Body of pancreas (tissue), 4 donors: Measurements from ENCODE around the gene ADAMTSL1. TPM values are rescaled to one million over a fixed set of nuclear protein-coding genes. Genes with fewer than 3 reads are reported as not detected.

ENCODE experiments used
- ATAC-seq: fragments of 150-250 bp; one replicate; pipeline ENCODE4 v1.9.1; 2016
- DNase-seq, 4 donors: peaks; one replicate each; pipeline ENCODE4 v3.0.0-alpha.2; 2019
- H3K27ac ChIP-seq, 4 donors: fragments of 200-600 bp; sonication (generic); 1 replicate in 3 of 4; 2 replicates in 1 of 4; pipeline versions ENCODE4 v1.5.1 to v1.6.1; 2016 to 2019; ENCODE audit warnings: mild to moderate bottlenecking in 1 of 4, mixed read lengths in 1 of 4, moderate library complexity in 1 of 4
- H3K27me3 ChIP-seq, 2 donors: fragments of 200-600 bp; sonication (generic); one replicate each; pipeline ENCODE4 v1.6.0; 2016; ENCODE audit warnings: mild to moderate bottlenecking in 1 of 2
- H3K36me3 ChIP-seq, 2 donors: fragments of 200-600 bp; sonication (generic); replicated peaks in 1 of 2; 2 replicates each; pipeline ENCODE4 v1.5.1; 2016; ENCODE audit warnings: low read depth in 2 of 2; ENCODE audit not compliant: insufficient read depth in 1 of 2
- H3K4me1 ChIP-seq: fragments of 200-600 bp; sonication (generic); one replicate; pipeline ENCODE4 v1.6.0; 2016
- H3K4me3 ChIP-seq, 2 donors: fragments of 200-600 bp; sonication (generic); 1 replicate in 1 of 2; 2 replicates in 1 of 2; pipeline ENCODE4 v1.5.1; 2016 to 2019
- H3K9me3 ChIP-seq, 3 donors: fragments of 200-600 bp; sonication (generic); 1 replicate in 2 of 3; 2 replicates in 1 of 3; pipeline ENCODE4 v1.5.1; 2016
- POLR2A ChIP-seq, 3 donors: fragments of 450-650 bp; IDR thresholded peaks; one replicate each; pipeline ENCODE4 v1.6.1; 2016; ENCODE audit warnings: antibody characterized with exemption in 3 of 3, mild to moderate bottlenecking in 2 of 3
- WGBS, 2 donors: methylation state at CpG; one replicate each; pipeline ENCODE4 v1.1.5; 2017; 5-methylcytosine and 5-hydroxymethylcytosine counted together
- intact Hi-C: fragments of 100-400 bp; cut with DNase I; formaldehyde crosslinking; loops from one replicate; pipeline ENCODE4 v1.15.1; 2023
- total RNA-seq, 2 donors: library from RNA; depleted of rRNA; stranded (reverse); fragments of >200 nt; gene quantifications; one replicate each; pipeline ENCODE4 v1.1.0, GENCODE V29; 2016
- TF ChIP-seq, protein P1 (sequence below), 7 experiments: fragments of 450-650 bp in 4 of 7; fragments of 200-600 bp in 3 of 7; sonication (generic) in 3 of 7; IDR thresholded peaks; one replicate each; pipeline ENCODE4 v1.5.1; 2016 to 2019; ENCODE audit warnings: antibody characterized with exemption in 7 of 7

The ADAMTSL1 gene
- total RNA-seq, 2 donors from 2014 or later, result 0.52 to 0.99 TPM

DNA sequence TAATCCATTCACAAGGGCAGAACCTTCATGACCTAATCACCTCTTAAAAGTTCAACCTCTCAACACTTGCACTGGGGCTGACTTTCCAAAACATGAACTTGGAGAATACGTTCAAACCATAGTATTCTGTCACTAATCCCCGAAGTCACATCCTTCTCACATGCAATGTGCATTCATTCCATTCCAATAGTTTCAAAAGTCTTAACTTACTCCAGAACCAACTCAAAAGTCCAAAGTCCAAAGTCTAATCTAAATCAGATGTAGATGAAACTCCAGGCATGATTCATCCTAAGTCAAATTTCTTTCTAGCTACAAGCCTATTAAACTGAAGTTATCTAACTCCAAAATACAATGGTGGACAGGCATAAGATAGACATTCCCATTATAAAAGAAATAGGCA, 21.7 kb upstream of the ADAMTSL1 start:
- TF ChIP-seq, protein P1, sequence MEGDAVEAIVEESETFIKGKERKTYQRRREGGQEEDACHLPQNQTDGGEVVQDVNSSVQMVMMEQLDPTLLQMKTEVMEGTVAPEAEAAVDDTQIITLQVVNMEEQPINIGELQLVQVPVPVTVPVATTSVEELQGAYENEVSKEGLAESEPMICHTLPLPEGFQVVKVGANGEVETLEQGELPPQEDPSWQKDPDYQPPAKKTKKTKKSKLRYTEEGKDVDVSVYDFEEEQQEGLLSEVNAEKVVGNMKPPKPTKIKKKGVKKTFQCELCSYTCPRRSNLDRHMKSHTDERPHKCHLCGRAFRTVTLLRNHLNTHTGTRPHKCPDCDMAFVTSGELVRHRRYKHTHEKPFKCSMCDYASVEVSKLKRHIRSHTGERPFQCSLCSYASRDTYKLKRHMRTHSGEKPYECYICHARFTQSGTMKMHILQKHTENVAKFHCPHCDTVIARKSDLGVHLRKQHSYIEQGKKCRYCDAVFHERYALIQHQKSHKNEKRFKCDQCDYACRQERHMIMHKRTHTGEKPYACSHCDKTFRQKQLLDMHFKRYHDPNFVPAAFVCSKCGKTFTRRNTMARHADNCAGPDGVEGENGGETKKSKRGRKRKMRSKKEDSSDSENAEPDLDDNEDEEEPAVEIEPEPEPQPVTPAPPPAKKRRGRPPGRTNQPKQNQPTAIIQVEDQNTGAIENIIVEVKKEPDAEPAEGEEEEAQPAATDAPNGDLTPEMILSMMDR (IDR thresholded peaks at IDR 0.05), result no peak
- TF ChIP-seq POLR2A (IDR thresholded peaks at IDR 0.05), result no peak
- intact Hi-C loops, result no loop called here
- no peak overlapping the region for H3K4me3 ChIP-seq
- ATAC-seq (no peak), DNase-seq (no peak)
- peaks cover 5% of the 10 kb centered on the region for H3K4me1 ChIP-seq
- no peak overlapping the region for H3K27ac ChIP-seq
- H3K36me3 ChIP-seq, result no peaks in the 10 kb centered on the region
- H3K9me3 ChIP-seq, result no peaks in the 10 kb centered on the region
- no peaks in the 10 kb centered on the region for H3K27me3 ChIP-seq
- 87 to 91% methylated on average over 2 of the region's 2 CpGs for WGBS, 2 donors

DNA sequence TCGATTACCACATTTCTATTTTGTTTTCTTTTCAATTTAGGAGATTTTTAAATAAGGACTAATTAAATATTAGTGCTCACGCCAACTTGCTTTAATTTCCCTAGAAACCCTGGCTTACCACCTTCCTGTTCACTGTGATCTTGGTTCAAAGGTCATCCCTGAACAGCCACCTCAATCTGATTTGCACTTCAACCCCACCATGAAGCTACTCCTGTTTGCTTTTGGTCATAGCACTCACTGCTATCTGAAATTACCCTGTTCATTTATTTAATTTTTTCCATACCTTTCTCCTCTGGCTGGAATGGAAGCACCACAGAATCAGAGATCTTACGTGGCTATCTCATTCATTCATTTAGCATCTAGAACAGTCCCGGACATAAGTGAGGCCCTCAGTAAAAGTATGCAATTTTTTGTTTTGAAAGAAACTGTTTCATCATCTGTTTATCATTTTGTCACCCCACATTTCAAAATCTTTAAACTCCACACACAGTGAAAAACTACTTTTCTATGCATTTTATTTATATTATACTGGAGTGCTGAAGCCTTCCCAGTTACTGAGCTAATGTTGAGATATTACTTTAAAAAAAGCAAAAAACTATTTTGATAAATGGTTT, 17.2 kb upstream of the ADAMTSL1 start:
- no peaks in the 10 kb centered on the region for H3K27me3 ChIP-seq
- no peaks in the 10 kb centered on the region for H3K9me3 ChIP-seq
- intact Hi-C loops, result no loop called here
- 69 to 72% methylated on average over 4 of the region's 4 CpGs for WGBS, 2 donors
- H3K36me3 ChIP-seq, result no peaks in the 10 kb centered on the region
- H3K4me3 ChIP-seq, result no peak overlapping the region
- H3K27ac ChIP-seq, result no peak overlapping the region
- H3K4me1 ChIP-seq, result no peaks in the 10 kb centered on the region
- no peak for DNase-seq
- TF ChIP-seq POLR2A (IDR thresholded peaks at IDR 0.05), result no peak
- TF ChIP-seq, protein P1 (IDR thresholded peaks at IDR 0.05), result no peak
- no peak for ATAC-seq

GRCh38 chr9:18457510-18457909, 16.4 kb upstream of the ADAMTSL1 start:
- H3K4me1 ChIP-seq, result no peaks in the 10 kb centered on the region
- no peak overlapping the region for H3K4me3 ChIP-seq
- TF ChIP-seq, protein P1 (IDR thresholded peaks at IDR 0.05), result no peak
- TF ChIP-seq POLR2A (IDR thresholded peaks at IDR 0.05), result no peak
- no peak overlapping the region for H3K27ac ChIP-seq
- ATAC-seq (no peak), DNase-seq (no peak)
- intact Hi-C loops, result no loop called here
- H3K36me3 ChIP-seq, result no peaks in the 10 kb centered on the region
- no peaks in the 10 kb centered on the region for H3K9me3 ChIP-seq
- WGBS, 2 donors, result 60 to 74% methylated on average over 2 of the region's 2 CpGs
- no peaks in the 10 kb centered on the region for H3K27me3 ChIP-seq

DNA sequence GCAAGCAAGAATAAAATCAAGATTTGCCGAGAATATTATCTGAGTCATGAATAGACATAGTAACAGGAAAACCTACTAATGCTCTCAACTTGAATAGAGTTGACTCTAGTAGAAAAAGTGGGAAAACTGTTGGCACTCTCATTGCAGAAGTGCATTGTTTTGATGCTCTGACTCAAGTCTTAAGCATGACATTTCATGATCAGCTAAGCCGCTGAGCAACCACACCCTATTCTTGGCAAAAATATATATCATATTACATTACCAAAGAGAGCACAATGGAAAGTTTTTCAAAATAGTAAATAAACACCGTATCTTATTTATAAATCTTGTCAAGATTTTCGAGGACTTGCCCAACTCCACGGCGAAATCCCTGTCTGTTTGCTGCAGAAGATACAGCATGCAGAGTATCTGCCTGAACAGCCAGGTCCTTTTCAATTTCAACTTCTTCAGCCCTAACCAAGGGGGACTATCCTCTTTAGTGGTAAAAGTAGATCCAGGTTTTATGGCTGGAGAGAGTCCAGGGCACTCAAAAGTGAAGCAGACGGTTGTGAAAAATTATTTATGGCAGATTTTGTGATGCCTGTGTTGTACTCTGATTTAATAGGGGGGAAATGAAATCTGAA, 13.9 kb upstream of the ADAMTSL1 start:
- no peaks in the 10 kb centered on the region for H3K36me3 ChIP-seq
- TF ChIP-seq POLR2A (IDR thresholded peaks at IDR 0.05), result no peak
- TF ChIP-seq, protein P1 (IDR thresholded peaks at IDR 0.05), result no peak
- no peak overlapping the region for H3K27ac ChIP-seq
- intact Hi-C loops, result no loop called here
- WGBS, 2 donors, result 67 to 68% methylated on average over 7 of the region's 7 CpGs
- no peak for ATAC-seq
- no peaks in the 10 kb centered on the region for H3K4me1 ChIP-seq
- no peaks in the 10 kb centered on the region for H3K27me3 ChIP-seq
- H3K4me3 ChIP-seq, result no peak overlapping the region
- no peaks in the 10 kb centered on the region for H3K9me3 ChIP-seq
- DNase-seq, result no peak

- Histone ChIP-seq H3K36me3 (no peaks in the 10 kb centered on the region), H3K4me3 (no peak overlapping the region), H3K27ac (no peak overlapping the region), H3K9me3 (no peaks in the 10 kb centered on the region), H3K4me1 (no peaks in the 10 kb centered on the region), H3K27me3 (no peaks in the 10 kb centered on the region)
- DNase-seq (no peak), ATAC-seq (no peak)
- intact Hi-C loops, result no loop called here
- no peak for TF ChIP-seq POLR2A (IDR thresholded peaks at IDR 0.05)
- TF ChIP-seq, protein P1 (IDR thresholded peaks at IDR 0.05), result no peak
- 25 to 48% methylated on average over 4 of the region's 4 CpGs for WGBS, 2 donors
Measured at GRCh38 chr9:18461496-18461895, 12.5 kb upstream of the ADAMTSL1 start.
